AG04449 (cell line): ENCODE measurements around the gene FBXO4.

Experiments used
- CTCF ChIA-PET: fragments of 350-600 bp; formaldehyde crosslinking; extraction: SDS; loops from one replicate; lab custom pipeline; 2021; ENCODE audit warnings: antibody characterized with exemption; lab: Yijun Ruan, JAX
- POLR2A ChIA-PET: fragments of 400-600, 350-600 bp; formaldehyde crosslinking; extraction: SDS; loops from one replicate; lab custom pipeline; 2020; ENCODE audit warnings: antibody characterized with exemption, inconsistent platforms; lab: Yijun Ruan, JAX
- DNase-seq: peaks from one replicate; pipeline ENCODE4 v3.0.0-alpha.2; 2010; ENCODE audit warnings: low read depth, low spot score
- H3K4me3 ChIP-seq: 2 replicates; pipeline ENCODE4 v1.5.1; 2011; ENCODE audit warnings: low read depth, mild to moderate bottlenecking, control low read depth, low read length
- CTCF ChIP-seq: IDR thresholded peaks from one replicate; pipeline ENCODE4 v1.5.1; 2011; ENCODE audit warnings: mild to moderate bottlenecking, moderate library complexity, low read length, control low read depth, inconsistent platforms; ENCODE audit not compliant: insufficient read depth; ENCODE audit errors: missing control alignments

FBXO4 gene

DNA sequence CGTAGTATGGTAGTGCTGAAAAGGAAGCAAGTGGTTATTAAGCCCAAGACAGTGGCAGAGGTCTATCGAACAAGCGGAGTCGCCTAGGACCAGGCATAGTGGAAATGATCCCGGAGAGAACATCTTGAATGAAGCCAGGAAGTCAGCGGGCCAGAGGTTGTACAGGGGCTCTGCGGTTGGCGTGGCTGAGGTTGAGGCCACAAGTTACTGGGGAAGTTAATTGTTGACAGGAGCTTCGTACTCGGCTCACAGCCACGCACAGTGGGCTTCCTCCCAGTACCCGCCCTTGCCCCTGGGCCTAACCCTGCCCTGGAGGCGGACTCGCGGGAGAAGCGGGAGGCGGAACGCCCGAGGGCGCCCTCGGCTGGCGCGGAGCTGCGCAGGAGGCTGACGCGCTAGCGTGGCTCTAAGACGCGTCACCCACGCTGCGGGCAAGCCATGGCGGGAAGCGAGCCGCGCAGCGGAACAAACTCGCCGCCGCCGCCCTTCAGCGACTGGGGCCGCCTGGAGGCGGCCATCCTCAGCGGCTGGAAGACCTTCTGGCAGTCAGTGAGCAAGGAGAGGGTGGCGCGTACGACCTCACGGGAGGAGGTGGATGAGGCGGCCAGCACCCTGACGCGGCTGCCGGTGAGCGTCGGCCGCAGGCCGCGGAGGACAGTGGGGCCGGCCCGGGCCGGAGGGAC, at the start of gene FBXO4:
TSS of gene FBXO4 (plus strand) at position 410 of the 683 bp plus-strand sequence. CDS start at position 439, 29 bp downstream.
- peak within 1 kb of the TSS; percentile 72 for H3K4me3 ChIP-seq
- no peak for DNase-seq
- CTCF ChIA-PET = interaction anchor here (0.7 to 1.8 kb wide), 10 partner anchors 9 to 115 kb away, joined by 3 to 8 read pairs (median 3); no protein-coding TSS in a partner anchor
- POLR2A ChIA-PET = interaction anchor here (0.6 to 1.6 kb wide), 3 partner anchors 21 to 955 kb away, joined by 3 to 15 read pairs (median 3); partner anchors contain the start of genes CCDC152 and RIMOC1
- peak; percentile 90 for TF ChIP-seq CTCF

DNA sequence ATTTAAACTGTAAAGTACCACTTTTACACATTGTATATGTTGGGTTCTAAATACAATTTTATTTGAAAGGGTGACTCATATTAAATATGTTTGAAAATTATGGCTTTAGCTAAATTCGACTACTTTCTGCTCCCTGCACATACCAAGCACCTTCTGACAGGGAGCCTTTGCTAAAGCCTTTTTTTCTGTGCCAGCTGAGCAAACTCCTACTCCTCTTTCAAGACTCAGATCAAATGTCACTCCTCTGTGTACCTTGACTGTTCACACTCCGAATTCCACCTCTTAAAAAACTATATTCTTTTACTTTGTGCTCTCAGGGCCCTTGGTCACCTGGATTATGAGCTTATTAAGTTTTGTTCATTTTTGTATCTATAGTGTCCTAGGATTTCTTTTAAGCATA, 48.4 kb upstream of the FBXO4 start:
- no peak for DNase-seq
- no peak overlapping the region for H3K4me3 ChIP-seq
- TF ChIP-seq CTCF = no peak
- ChIA-PET POLR2A (no interaction called here), CTCF (interaction anchor here (1.4 to 2.2 kb wide), 3 partner anchors 19 to 33 kb away, joined by 3 to 9 read pairs (median 3); no protein-coding TSS in a partner anchor)

DNA sequence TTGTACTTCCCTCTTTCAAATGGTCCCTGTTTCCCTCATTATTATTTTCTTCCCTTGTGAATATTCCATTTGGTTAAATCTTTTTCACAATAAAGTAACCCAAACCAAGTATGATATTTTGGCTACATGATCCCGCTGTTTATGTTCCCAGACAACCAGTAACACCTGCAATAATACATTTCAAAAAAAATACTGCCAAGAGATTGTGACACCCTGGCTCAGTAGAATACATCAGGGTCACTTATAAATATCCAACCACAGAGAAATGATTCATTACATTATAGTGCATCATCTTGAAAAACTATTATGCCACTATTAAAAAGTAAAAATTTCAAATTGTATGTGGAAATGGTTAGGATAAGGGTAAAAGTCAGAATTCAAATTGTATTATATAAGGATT, 47.7 kb upstream of the FBXO4 start:
- DNase-seq = no peak
- no peak for TF ChIP-seq CTCF
- ChIA-PET CTCF (interaction anchor here (1.4 to 2.2 kb wide), 3 partner anchors 19 to 34 kb away, joined by 3 to 9 read pairs (median 3); no protein-coding TSS in a partner anchor), POLR2A (no interaction called here)
- H3K4me3 ChIP-seq = no peak overlapping the region

- CTCF ChIA-PET = interaction anchor here (2.2 kb wide), 1 partner anchor 22 kb away, joined by 9 read pairs; no protein-coding TSS in a partner anchor
- no peak for DNase-seq
- TF ChIP-seq CTCF = no peak
- POLR2A ChIA-PET = no interaction called here
- H3K4me3 ChIP-seq = no peak overlapping the region
Measured at GRCh38 chr5:41878173-41878572, 46.9 kb upstream of the FBXO4 start.

- DNase-seq = no peak
- H3K4me3 ChIP-seq = no peak overlapping the region
- ChIA-PET POLR2A (no interaction called here), CTCF (interaction anchor here (2.2 kb wide), 1 partner anchor 23 kb away, joined by 9 read pairs; no protein-coding TSS in a partner anchor)
- TF ChIP-seq CTCF = no peak
Measured at GRCh38 chr5:41878643-41879478, 46.2 kb upstream of the FBXO4 start.
